ENCODE measurements around the gene ARID2.

Gene ARID2

DNA sequence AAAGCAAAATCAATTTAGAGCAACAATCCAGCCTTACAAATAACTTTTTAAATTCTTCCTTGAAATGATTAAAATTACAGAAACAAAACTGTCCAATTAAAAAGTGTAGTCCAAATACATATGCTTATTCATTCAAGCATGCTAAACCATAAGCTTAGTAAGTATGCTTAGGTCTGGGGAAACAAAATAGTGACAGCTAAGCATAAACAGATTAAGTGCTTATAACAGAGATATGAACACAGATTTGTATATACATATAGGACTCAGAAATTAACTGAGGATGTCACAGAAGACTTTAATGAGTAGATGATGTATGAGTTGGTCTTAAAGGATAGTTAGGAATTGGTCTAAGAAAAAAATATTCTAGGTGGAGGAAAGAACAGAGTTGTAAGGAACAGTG is 219.0 kb downstream of the ARID2 start:
- no peak for DNase-seq
